ENCODE results near the gene RHPN2. TPM values are rescaled to one million over a fixed set of nuclear protein-coding genes. Genes with fewer than 3 reads are reported as not detected.
A peak's percentile ranks its signal among the peaks of the same experiment; 100 is the strongest.

RHPN2 gene
- total and polyA plus RNA-seq, 10 donors: 1.2 to 5.3 (median 2.6) TPM

DNA sequence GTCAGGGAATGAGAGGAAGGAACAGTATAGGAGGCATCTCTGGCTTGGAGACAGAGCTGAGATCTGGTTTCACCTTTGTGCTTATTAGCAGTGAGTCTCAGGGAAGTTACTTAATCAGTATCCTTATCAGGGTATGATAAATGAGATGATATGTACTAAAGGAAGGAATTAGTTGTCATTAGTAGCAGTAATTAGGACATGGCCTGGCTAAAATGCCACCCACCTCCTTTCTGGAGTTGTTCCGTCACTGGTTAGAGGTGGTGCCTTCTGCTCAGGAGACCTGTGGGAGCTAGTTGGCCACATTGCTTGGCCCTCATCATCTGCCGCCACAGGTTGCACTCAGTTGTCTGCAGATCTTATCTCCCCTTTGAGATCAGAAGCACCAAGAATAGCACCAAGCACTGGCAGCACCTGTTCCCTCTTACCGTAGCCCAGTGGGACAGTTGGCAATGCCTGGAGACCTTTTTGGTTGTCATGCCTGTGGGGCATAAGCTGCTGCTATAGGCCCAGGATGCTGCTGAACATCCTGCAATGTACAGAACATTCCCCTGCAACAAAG is 21.0 kb upstream of the RHPN2 start:
- Histone ChIP-seq H3K4me1 (peaks cover 9 to 22% (median 15%) of the 10 kb centered on the region in 6 donors), H3K9me3 (no peaks in the 10 kb centered on the region), H3K4me3 (no peak overlapping the region), H3K27me3 (replicated peaks in 1 of 7) (no peaks in the 10 kb centered on the region), H3K36me3 (peaks cover 0 to 29% (median 26%) of the 10 kb centered on the region in 6 donors), H3K27ac (no peak overlapping the region)
- intact Hi-C loops (cut with DNase I; ENCODE audit: low total_unique reads): no loop called here
- no peak for DNase-seq
- TF ChIP-seq POLR2AphosphoS5 (IDR thresholded peaks at IDR 0.05): no peak
- TF ChIP-seq, protein P1, sequence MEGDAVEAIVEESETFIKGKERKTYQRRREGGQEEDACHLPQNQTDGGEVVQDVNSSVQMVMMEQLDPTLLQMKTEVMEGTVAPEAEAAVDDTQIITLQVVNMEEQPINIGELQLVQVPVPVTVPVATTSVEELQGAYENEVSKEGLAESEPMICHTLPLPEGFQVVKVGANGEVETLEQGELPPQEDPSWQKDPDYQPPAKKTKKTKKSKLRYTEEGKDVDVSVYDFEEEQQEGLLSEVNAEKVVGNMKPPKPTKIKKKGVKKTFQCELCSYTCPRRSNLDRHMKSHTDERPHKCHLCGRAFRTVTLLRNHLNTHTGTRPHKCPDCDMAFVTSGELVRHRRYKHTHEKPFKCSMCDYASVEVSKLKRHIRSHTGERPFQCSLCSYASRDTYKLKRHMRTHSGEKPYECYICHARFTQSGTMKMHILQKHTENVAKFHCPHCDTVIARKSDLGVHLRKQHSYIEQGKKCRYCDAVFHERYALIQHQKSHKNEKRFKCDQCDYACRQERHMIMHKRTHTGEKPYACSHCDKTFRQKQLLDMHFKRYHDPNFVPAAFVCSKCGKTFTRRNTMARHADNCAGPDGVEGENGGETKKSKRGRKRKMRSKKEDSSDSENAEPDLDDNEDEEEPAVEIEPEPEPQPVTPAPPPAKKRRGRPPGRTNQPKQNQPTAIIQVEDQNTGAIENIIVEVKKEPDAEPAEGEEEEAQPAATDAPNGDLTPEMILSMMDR (IDR thresholded peaks at IDR 0.05 in 8 of 11, conservative IDR thresholded peaks at IDR 0.05 in 3 of 11): no peak
- no peak for TF ChIP-seq POLR2A (IDR thresholded peaks at IDR 0.05)
- 90 to 99% (median 95%) methylated on average over 3 of the region's 3 CpGs for WGBS, 5 donors

DNA sequence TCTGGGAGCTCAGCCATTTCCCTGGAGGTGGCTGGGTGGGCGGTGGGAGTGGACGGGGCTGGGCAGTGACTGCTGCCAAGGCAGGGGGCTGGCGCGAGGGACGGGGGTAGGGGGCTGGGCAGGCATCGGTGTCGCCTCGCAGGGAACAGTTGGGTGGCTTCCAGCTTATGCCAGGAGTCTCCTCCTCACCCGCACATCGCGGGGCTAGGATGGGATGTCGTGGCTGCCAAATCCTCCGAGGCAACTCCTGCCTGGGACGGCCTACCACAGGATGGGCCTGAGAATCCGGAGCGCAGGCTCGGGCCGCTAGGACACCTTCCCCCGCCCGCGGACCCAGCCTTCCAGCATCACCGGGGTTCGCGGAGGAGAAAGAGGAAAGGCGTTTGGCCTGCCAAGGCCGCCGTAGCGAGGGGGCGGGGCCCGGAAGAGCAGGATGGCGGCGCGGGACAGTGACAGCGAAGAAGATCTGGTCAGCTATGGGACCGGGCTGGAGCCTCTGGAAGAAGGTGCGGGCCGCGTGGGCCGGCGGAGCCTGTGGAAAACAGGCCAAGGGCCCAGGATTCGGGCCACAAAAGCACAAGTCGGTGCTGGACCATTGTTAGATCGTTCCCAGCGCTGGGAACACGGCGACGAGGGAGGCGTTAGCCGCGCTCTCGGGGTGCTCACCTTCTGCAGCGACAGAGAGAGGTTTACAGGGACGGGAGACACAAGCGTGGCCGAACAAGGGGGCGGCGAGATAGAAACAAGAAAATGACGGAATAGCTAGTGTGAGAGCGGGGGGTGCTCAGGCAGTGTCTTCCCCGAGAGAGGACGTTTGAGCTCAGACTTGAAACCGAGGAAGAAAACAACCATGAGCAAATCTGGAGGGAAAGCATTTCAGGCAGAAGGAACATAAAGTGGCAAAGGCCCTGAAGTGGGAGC is 16.3 kb upstream of the RHPN2 start, which contains the start of gene GPATCH1:
GPATCH1 (plus strand) TSS at position 421 of the 921 bp plus-strand sequence; CDS start at position 434, 13 bp downstream.
- H3K27me3 ChIP-seq (replicated peaks in 1 of 7): no peaks in the 10 kb centered on the region
- H3K4me3 ChIP-seq: peak within 1 kb of the TSS; percentile 56 to 98 (median 88)
- H3K4me1 ChIP-seq: peaks cover 11 to 35% (median 19%) of the 10 kb centered on the region in 6 donors
- peak within 1 kb of the TSS; percentile 67 to 91 (median 87) for H3K27ac ChIP-seq
- no peaks in the 10 kb centered on the region for H3K9me3 ChIP-seq
- intact Hi-C loops (cut with DNase I; ENCODE audit: low total_unique reads): no loop called here
- WGBS, 5 donors: 0 to 1% (median 1%) methylated on average over 47 to 62 of the region's 62 CpGs
- TF ChIP-seq POLR2AphosphoS5 (IDR thresholded peaks at IDR 0.05) (peak; percentile 93 to 95 (median 93)), POLR2A (IDR thresholded peaks at IDR 0.05) (no peak)
- TF ChIP-seq, protein P1 (IDR thresholded peaks at IDR 0.05 in 8 of 11, conservative IDR thresholded peaks at IDR 0.05 in 3 of 11): peak in 3 of 11 experiments; percentile 17 to 25 (median 18)
- peak; percentile 97 for DNase-seq
- no peaks in the 10 kb centered on the region for H3K36me3 ChIP-seq

DNA sequence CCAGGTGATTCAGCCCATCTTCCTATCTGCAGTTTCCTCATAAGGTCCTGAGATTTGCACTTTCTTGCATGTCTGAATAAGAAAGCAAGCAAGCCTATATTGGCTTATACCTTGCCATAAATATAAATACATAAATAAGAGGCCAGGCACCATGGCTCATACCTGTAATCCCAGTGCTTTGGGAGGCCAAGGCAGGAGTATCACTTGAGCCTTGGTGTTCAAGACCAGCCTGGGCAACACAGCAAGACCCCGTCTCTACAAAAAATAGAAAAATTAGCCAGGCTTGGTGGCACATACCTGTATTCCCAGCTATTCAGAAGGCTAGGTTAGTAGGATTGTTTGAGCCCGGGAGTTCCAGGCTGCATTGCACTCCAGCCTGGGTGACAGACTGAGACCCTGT is 10.8 kb upstream of the RHPN2 start:
- TF ChIP-seq, protein P1 (IDR thresholded peaks at IDR 0.05 in 8 of 11, conservative IDR thresholded peaks at IDR 0.05 in 3 of 11): no peak
- TF ChIP-seq POLR2A (IDR thresholded peaks at IDR 0.05) (no peak), POLR2AphosphoS5 (IDR thresholded peaks at IDR 0.05) (no peak)
- Histone ChIP-seq H3K4me3 (no peak overlapping the region), H3K27me3 (replicated peaks in 1 of 7) (peaks cover 0 to 8% (median 0%) of the 10 kb centered on the region in 7 donors), H3K36me3 (no peaks in the 10 kb centered on the region), H3K4me1 (peaks cover 0 to 11% (median 6%) of the 10 kb centered on the region in 6 donors), H3K27ac (no peak overlapping the region), H3K9me3 (no peaks in the 10 kb centered on the region)
- WGBS, 5 donors: 73 to 97% (median 92%) methylated on average over 2 of the region's 2 CpGs
- DNase-seq: no peak
- intact Hi-C loops (cut with DNase I; ENCODE audit: low total_unique reads): no loop called here

DNA sequence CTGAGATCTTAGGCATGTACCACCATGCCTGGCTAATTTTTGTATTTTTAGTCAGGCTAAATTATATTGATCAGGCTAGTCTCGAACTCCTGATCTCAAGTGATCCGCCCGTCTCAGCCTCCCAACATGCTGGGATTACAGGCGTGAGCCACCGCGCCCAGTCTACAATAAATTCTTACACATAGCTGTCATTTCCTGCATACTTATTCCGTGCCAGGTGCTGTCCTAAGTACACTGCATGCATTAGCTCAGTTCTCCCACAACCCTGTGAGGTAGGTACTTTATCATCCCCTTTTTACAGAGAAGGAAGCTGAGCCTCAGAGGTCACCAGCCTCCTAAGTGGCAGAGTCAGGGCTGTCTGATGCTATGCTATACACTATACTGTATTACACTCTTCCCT is 7.2 kb upstream of the RHPN2 start:
- 79 to 88% (median 82%) methylated on average over 7 of the region's 7 CpGs for WGBS, 5 donors
- Histone ChIP-seq H3K9me3 (no peaks in the 10 kb centered on the region), H3K4me1 (no peaks in the 10 kb centered on the region), H3K27me3 (replicated peaks in 1 of 7) (peaks cover 0 to 16% (median 0%) of the 10 kb centered on the region in 7 donors), H3K4me3 (no peak overlapping the region), H3K36me3 (no peaks in the 10 kb centered on the region), H3K27ac (no peak overlapping the region)
- intact Hi-C loops (cut with DNase I; ENCODE audit: low total_unique reads): no loop called here
- DNase-seq: no peak
- no peak for TF ChIP-seq POLR2A (IDR thresholded peaks at IDR 0.05)
- no peak for TF ChIP-seq POLR2AphosphoS5 (IDR thresholded peaks at IDR 0.05)
- TF ChIP-seq, protein P1 (IDR thresholded peaks at IDR 0.05 in 8 of 11, conservative IDR thresholded peaks at IDR 0.05 in 3 of 11): no peak

Data from spleen (tissue), 11 donors.